GM23338 (cell line): Measurements from ENCODE around the gene EYA3. TPM values are rescaled to one million over a fixed set of nuclear protein-coding genes. Genes with fewer than 3 reads are reported as not detected.

Source experiments
- ATAC-seq: fragments of 200-7000 bp; cut with Tn5 transposase; 3 replicates; pipeline ENCODE4 v1.9.1; 2020
- DNase-seq: peaks from one replicate; pipeline ENCODE4 v3.0.0-alpha.2; 2015; ENCODE audit warnings: low spot score
- H2AFZ ChIP-seq: fragments of 200-600 bp; sonication (generic); 2 replicates; pipeline ENCODE4 v1.8.0; 2016; ENCODE audit warnings: antibody characterized with exemption, mild to moderate bottlenecking, moderate library complexity
- H3F3A ChIP-seq: fragments of 200-600 bp; sonication (generic); replicated peaks from 2 replicates; pipeline ENCODE4 v1.8.0; 2017; ENCODE audit warnings: antibody characterized with exemption, mixed run types, low read depth
- H3K27ac ChIP-seq: fragments of 200-600 bp; sonication (generic); 2 replicates; pipeline ENCODE4 v1.6.1; 2016; ENCODE audit warnings: low read depth
- H3K27me3 ChIP-seq: fragments of 200-600 bp; sonication (generic); 2 replicates; pipeline ENCODE4 v1.8.0; 2016; ENCODE audit warnings: mild to moderate bottlenecking, mixed run types, moderate library complexity; ENCODE audit not compliant: insufficient read depth
- H3K36me3 ChIP-seq: fragments of 200-600 bp; sonication (generic); 2 replicates; pipeline ENCODE4 v1.8.0; 2016; ENCODE audit warnings: mild to moderate bottlenecking; ENCODE audit not compliant: insufficient read depth
- H3K4me1 ChIP-seq: fragments of 200-600 bp; sonication (generic); 2 replicates; pipeline ENCODE4 v1.8.0; 2016; ENCODE audit warnings: mild to moderate bottlenecking, moderate library complexity; ENCODE audit not compliant: insufficient read depth
- H3K4me2 ChIP-seq: fragments of 200-600 bp; sonication (generic); 2 replicates; pipeline ENCODE4 v1.7.1; 2017; ENCODE audit warnings: mixed run types
- H3K4me3 ChIP-seq: fragments of 200-600 bp; sonication (generic); 2 replicates; pipeline ENCODE4 v1.6.1; 2016; ENCODE audit warnings: mixed run types
- H3K79me2 ChIP-seq: fragments of 200-600 bp; sonication (generic); replicated peaks from 2 replicates; pipeline ENCODE4 v1.8.0; 2017; ENCODE audit warnings: mild to moderate bottlenecking; ENCODE audit not compliant: insufficient read depth
- H3K9me2 ChIP-seq: fragments of 200-600 bp; sonication (generic); 2 replicates; pipeline ENCODE4 v1.8.0; 2017; ENCODE audit not compliant: insufficient read depth
- H4K20me1 ChIP-seq: fragments of 200-600 bp; sonication (generic); replicated peaks from 2 replicates; pipeline ENCODE4 v1.8.0; 2017; ENCODE audit warnings: mild to moderate bottlenecking; ENCODE audit not compliant: insufficient read depth
- H3K27ac Mint-ChIP-seq: 2 replicates; pipeline ENCODE4 v1.8.0; 2020; ENCODE audit warnings: inconsistent platforms, mild to moderate bottlenecking, moderate library complexity, mixed read lengths
- H3K27me3 Mint-ChIP-seq: 3 replicates; pipeline ENCODE4 v1.8.0; 2022; ENCODE audit warnings: low read depth, mild to moderate bottlenecking, moderate library complexity, mixed read lengths, inconsistent platforms; ENCODE audit not compliant: insufficient read depth, poor library complexity
- H3K36me3 Mint-ChIP-seq: 3 replicates; pipeline ENCODE4 v1.8.0; 2021; ENCODE audit warnings: low read depth, mild to moderate bottlenecking, inconsistent platforms, moderate library complexity, mixed read lengths
- H3K4me1 Mint-ChIP-seq: 3 replicates; pipeline ENCODE4 v1.8.0; 2020; ENCODE audit warnings: mild to moderate bottlenecking, inconsistent platforms, mixed read lengths
- H3K4me3 Mint-ChIP-seq: 3 replicates; pipeline ENCODE4 v1.8.0; 2021; ENCODE audit warnings: moderate library complexity, mild to moderate bottlenecking, inconsistent platforms, mixed read lengths
- H3K9me3 Mint-ChIP-seq: 3 replicates; pipeline ENCODE4 v1.8.0; 2020; ENCODE audit warnings: moderate library complexity, mild to moderate bottlenecking, inconsistent platforms, mixed read lengths
- CREB1 ChIP-seq: fragments of 250-450 bp; sonication (Bioruptor Pico); IDR thresholded peaks from 2 replicates; pipeline ENCODE4 v1.5.0; 2020; ENCODE audit warnings: low read depth, mild to moderate bottlenecking, moderate library complexity
- ETS1 ChIP-seq: IDR thresholded peaks from 2 replicates; pipeline ENCODE4 v1.6.1; 2016; ENCODE audit warnings: antibody characterized with exemption
- JUNB ChIP-seq: IDR thresholded peaks from one replicate; pipeline ENCODE4 v1.6.1; 2016; ENCODE audit warnings: antibody characterized with exemption; ENCODE audit not compliant: unreplicated experiment
- NANOG ChIP-seq: IDR thresholded peaks from 2 replicates; pipeline ENCODE4 v1.6.1; 2016; ENCODE audit warnings: antibody characterized with exemption, borderline replicate concordance
- REST ChIP-seq: IDR thresholded peaks from one replicate; pipeline ENCODE4 v1.6.1; 2018; ENCODE audit warnings: antibody characterized with exemption; ENCODE audit not compliant: unreplicated experiment
- STAT1 ChIP-seq: IDR thresholded peaks from one replicate; pipeline ENCODE4 v1.6.1; 2016; ENCODE audit warnings: antibody characterized with exemption; ENCODE audit not compliant: unreplicated experiment
- ZNF331 ChIP-seq: fragments of 250-450 bp; sonication (Bioruptor Pico); IDR thresholded peaks from 2 replicates; pipeline ENCODE4 v1.5.0; 2020; ENCODE audit warnings: low read depth, mild to moderate bottlenecking, moderate library complexity
- ZNF462 ChIP-seq: fragments of 250-450 bp; sonication (Bioruptor Pico); IDR thresholded peaks from 2 replicates; pipeline ENCODE4 v1.5.0; 2020; ENCODE audit warnings: mild to moderate bottlenecking, moderate library complexity
- polyA plus RNA-seq: library from polyadenylated mRNA; unstranded; fragments of >200 nt; fragmentation: Nextera tagmentation; extraction: Ambion mirVana; gene quantifications from 2 replicates; pipeline ENCODE4 v1.2.1, GENCODE V29; 2016
- total RNA-seq: library from RNA; depleted of rRNA; stranded (reverse); fragments of >200 nt; shearing (Covaris generic); gene quantifications from 2 replicates; pipeline ENCODE4 v1.2.3, GENCODE V29; 2014

Gene EYA3
- total and polyA plus RNA-seq, 2 experiments from 2014 or later, result 12.5 to 33.6 TPM

GRCh38 chr1:28031173-28031572 is 57.2 kb downstream of the EYA3 start:
- H3K9me2 ChIP-seq, result no peaks in the 10 kb centered on the region
- H3K4me3 Mint-ChIP-seq, result no peak overlapping the region
- H3K4me2 ChIP-seq, result no peak overlapping the region
- no peaks in the 10 kb centered on the region for H3K9me3 Mint-ChIP-seq
- H3K4me1 Mint-ChIP-seq, result no peaks in the 10 kb centered on the region
- H3K4me1 ChIP-seq, result no peaks in the 10 kb centered on the region
- no peaks in the 10 kb centered on the region for H3K27me3 ChIP-seq
- H2AFZ ChIP-seq, result no peak overlapping the region
- H3F3A ChIP-seq, result no peaks in the 10 kb centered on the region
- H3K27ac ChIP-seq, result no peak overlapping the region
- no peak for TF ChIP-seq CREB1 (CRISPR knock-in tag)
- TF ChIP-seq REST, result no peak
- TF ChIP-seq ZNF462, result no peak
- TF ChIP-seq NANOG, result no peak
- TF ChIP-seq JUNB, result no peak
- no peak for TF ChIP-seq ZNF331 (CRISPR knock-in tag)
- no peak for TF ChIP-seq ETS1
- no peak for TF ChIP-seq STAT1
- ATAC-seq (no peak), DNase-seq (no peak)
- no peaks in the 10 kb centered on the region for H3K27me3 Mint-ChIP-seq
- H3K27ac Mint-ChIP-seq, result no peak overlapping the region
- no peaks in the 10 kb centered on the region; the same call in 1 of the 2 replicates for H4K20me1 ChIP-seq
- no peaks in the 10 kb centered on the region for H3K36me3 ChIP-seq
- H3K79me2 ChIP-seq, result no peaks in the 10 kb centered on the region
- no peak overlapping the region for H3K4me3 ChIP-seq
- H3K36me3 Mint-ChIP-seq, result no peaks in the 10 kb centered on the region
